ENCODE results near the gene COL9A2. TPM values are rescaled to one million over a fixed set of nuclear protein-coding genes. Genes with fewer than 3 reads are reported as not detected.

The COL9A2 gene
- 1 to 10 TPM; 3.3 to 5.4 (median 3.6) TPM for total RNA-seq

DNA sequence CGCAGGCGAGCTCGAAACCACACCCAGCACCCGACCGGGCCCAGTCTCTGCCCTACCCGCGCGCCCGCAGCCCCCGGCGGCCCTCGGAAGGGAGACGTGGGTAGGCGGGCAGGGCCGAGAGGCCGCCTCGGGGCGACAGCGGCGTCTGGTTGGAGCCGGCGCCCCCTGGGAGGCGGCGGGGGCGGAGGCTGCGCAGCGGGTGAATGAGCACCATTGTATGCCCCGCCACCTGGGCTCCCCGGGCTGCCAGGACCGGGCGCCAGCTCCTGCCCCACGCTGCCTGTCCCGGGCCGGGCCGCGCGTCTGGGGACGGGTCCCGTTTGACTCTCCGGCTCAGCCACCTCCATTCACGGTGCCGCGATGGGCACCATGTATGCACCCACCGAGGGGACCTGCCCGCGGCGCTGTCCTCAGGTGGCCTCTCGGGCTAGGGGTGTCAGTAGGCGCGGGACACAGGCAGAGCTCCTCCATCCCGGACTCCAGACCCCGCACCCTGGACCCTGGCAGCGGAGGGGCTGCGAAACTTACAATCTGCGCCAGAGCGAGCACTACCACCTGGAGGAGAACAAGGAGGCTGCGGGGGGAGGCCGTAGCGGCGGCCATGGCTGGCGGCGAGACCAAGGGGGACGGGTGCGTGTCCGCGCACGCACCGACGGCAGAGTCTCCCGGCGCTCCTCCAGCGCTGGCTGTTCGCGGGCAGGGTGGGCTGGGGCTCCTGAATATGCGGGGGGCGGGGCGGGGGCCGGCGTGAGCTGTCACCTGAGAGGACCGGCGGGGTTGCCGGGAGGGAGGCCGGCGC lies at the start of gene COL9A2:
Gene COL9A2 (minus strand): TSS at position 692 of the 799 bp plus-strand sequence. CDS start 89 bp downstream, at position 603.
- peak within 1 kb of the TSS; percentile 44 for H3K4me3 ChIP-seq
- WGBS, result 3% methylated on average over 31 of the region's 84 CpGs
- no peak for TF ChIP-seq CTCF (IDR thresholded peaks at IDR 0.05)
- no peak for TF ChIP-seq POLR2AphosphoS5 (IDR thresholded peaks at IDR 0.05)
- TF ChIP-seq POLR2A (IDR thresholded peaks at IDR 0.05), result no peak
- no peak for TF ChIP-seq EP300 (IDR thresholded peaks at IDR 0.05)
- peak in 1 of 2 donors; percentile 78 for DNase-seq (ENCODE audit: low spot score in 2 of 2)
- peaks cover 28% of the 10 kb centered on the region for H3K4me1 ChIP-seq
- peak within 1 kb of the TSS; percentile 35 for H3K27ac ChIP-seq
- no peaks in the 10 kb centered on the region for H3K36me3 ChIP-seq
- H3K9me3 ChIP-seq, result no peaks in the 10 kb centered on the region
- peaks cover 25% of the 10 kb centered on the region for H3K27me3 ChIP-seq

DNA sequence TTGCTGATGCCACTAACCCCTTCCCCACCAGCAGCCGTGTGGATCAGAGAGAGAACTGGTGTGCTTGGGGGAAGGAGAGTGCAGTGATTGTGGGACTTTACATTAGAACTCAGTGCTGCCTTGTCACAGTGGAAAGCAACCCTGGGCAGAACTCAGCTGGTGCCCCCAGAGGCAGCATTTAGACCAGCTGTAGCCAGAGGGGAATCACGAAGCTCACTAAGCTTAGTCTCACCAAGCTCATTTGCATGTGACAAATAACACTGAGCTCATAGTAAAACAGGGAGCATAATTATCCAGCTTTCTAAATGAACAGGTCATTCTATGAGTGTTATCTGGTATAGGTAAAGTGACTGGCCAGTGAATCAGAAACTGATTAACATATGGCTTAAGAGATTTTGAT lies 46.6 kb upstream of the COL9A2 start:
- 47% methylated on average over 2 of the region's 2 CpGs for WGBS
- Histone ChIP-seq H3K36me3 (no peaks in the 10 kb centered on the region), H3K27ac (no peak overlapping the region), H3K9me3 (no peaks in the 10 kb centered on the region), H3K4me3 (no peak overlapping the region), H3K27me3 (no peaks in the 10 kb centered on the region), H3K4me1 (no peaks in the 10 kb centered on the region)
- no peak for DNase-seq (ENCODE audit: low spot score in 2 of 2)
- TF ChIP-seq CTCF (IDR thresholded peaks at IDR 0.05), result no peak
- no peak for TF ChIP-seq POLR2A (IDR thresholded peaks at IDR 0.05)
- TF ChIP-seq POLR2AphosphoS5 (IDR thresholded peaks at IDR 0.05), result no peak
- TF ChIP-seq EP300 (IDR thresholded peaks at IDR 0.05), result no peak

DNA sequence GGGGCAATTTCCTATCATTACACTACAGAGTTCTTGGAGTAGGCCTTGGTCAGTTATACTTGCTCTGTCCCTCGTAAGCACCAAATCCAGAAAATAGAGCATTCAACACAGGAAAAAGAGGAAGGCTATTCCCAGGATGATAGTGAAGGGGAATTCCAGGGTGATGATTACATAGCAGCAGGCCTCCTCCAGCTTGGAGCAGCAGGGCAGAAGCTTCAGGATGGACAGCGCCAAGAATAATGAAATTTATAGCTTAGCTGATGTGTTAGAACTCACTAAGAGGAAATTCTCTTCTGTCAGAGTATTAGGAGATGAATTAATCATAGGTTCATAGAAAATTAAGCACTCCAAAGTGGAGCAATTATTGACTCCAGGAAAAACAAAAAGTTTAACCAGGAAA lies 45.6 kb upstream of the COL9A2 start:
- WGBS, result 48% methylated on average over 2 of the region's 2 CpGs

GRCh38 chr1:40362199-40362598 lies 45.1 kb upstream of the COL9A2 start:
- DNase-seq (ENCODE audit: low spot score in 2 of 2), result no peak
- no peaks in the 10 kb centered on the region for H3K36me3 ChIP-seq
- WGBS, result 76% methylated on average over 2 of the region's 2 CpGs
- no peak for TF ChIP-seq CTCF (IDR thresholded peaks at IDR 0.05)
- TF ChIP-seq POLR2AphosphoS5 (IDR thresholded peaks at IDR 0.05), result no peak
- no peak for TF ChIP-seq POLR2A (IDR thresholded peaks at IDR 0.05)
- no peak for TF ChIP-seq EP300 (IDR thresholded peaks at IDR 0.05)
- no peak overlapping the region for H3K4me3 ChIP-seq
- no peaks in the 10 kb centered on the region for H3K4me1 ChIP-seq
- no peak overlapping the region for H3K27ac ChIP-seq
- H3K9me3 ChIP-seq, result peaks cover 9% of the 10 kb centered on the region
- no peaks in the 10 kb centered on the region for H3K27me3 ChIP-seq

More for the DNA sequence above, 45.6 kb upstream of the COL9A2 start:
- TF ChIP-seq EP300 (IDR thresholded peaks at IDR 0.05) (no peak), POLR2AphosphoS5 (IDR thresholded peaks at IDR 0.05) (no peak), CTCF (IDR thresholded peaks at IDR 0.05) (no peak), POLR2A (IDR thresholded peaks at IDR 0.05) (no peak)
- Histone ChIP-seq H3K36me3 (no peaks in the 10 kb centered on the region), H3K4me1 (no peaks in the 10 kb centered on the region), H3K4me3 (no peak overlapping the region), H3K9me3 (peaks cover 6% of the 10 kb centered on the region), H3K27me3 (no peaks in the 10 kb centered on the region), H3K27ac (no peak overlapping the region)
- no peak for DNase-seq (ENCODE audit: low spot score in 2 of 2)

GRCh38 chr1:40361637-40362036 lies 44.6 kb upstream of the COL9A2 start:
- H3K9me3 ChIP-seq, result peaks cover 9% of the 10 kb centered on the region
- no peak for DNase-seq (ENCODE audit: low spot score in 2 of 2)
- no peaks in the 10 kb centered on the region for H3K4me1 ChIP-seq
- 95% methylated on average over 4 of the region's 4 CpGs for WGBS
- no peak overlapping the region for H3K27ac ChIP-seq
- H3K36me3 ChIP-seq, result no peaks in the 10 kb centered on the region
- TF ChIP-seq EP300 (IDR thresholded peaks at IDR 0.05), result no peak
- TF ChIP-seq POLR2A (IDR thresholded peaks at IDR 0.05), result no peak
- TF ChIP-seq CTCF (IDR thresholded peaks at IDR 0.05), result no peak
- no peak for TF ChIP-seq POLR2AphosphoS5 (IDR thresholded peaks at IDR 0.05)
- no peaks in the 10 kb centered on the region for H3K27me3 ChIP-seq
- H3K4me3 ChIP-seq, result no peak overlapping the region

Measured in suprapubic skin (tissue), 4 donors.